Measurements from ENCODE around the gene CHCHD6. TPM values are rescaled to one million over a fixed set of nuclear protein-coding genes. Genes with fewer than 3 reads are reported as not detected.
"Not testable (repeated sequence)": the region's sequence is repeated elsewhere in the genome, so short reads cannot be mapped to it uniquely, and the experiment has no call there.

CHCHD6 gene
- total RNA-seq, 1 experiment from 2014 or later = 21.7 TPM

GRCh38 chr3:126797563-126797962, 93.5 kb downstream of the CHCHD6 start:
- Histone ChIP-seq H3K4me3 (no peak overlapping the region), H3K27me3 (replicated peaks) (no peaks in the 10 kb centered on the region), H3K4me1 (replicated peaks) (peaks cover 8% of the 10 kb centered on the region), H3K27ac (no peak overlapping the region), H3K9me3 (replicated peaks) (peaks cover 3% of the 10 kb centered on the region; the same call in 1 of the 2 replicates), H3K36me3 (no peaks in the 10 kb centered on the region)
- DNase-seq (ENCODE audit: low read depth in 1 of 2, low spot score in 2 of 2) = no peak

DNA sequence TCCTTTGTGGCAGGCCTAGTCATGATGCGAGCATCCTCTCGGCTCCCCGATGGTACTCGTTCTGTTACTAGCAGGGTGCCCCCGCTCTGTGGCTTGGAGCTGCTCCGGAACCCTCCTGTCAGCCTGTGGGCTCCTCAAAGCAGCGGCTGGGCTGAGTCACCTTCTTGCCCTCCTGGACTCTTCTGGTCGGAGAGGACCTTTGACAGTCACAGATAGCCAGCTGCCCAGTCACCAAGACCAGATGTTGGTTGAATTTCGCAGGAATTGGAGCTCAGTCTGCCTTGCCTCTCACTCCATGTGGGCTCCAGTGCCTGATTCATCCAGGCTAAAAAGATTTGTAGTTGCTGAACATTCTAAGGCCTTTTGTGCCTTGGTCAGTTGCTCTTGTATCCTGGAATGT, 94.5 kb downstream of the CHCHD6 start:
- Histone ChIP-seq H3K9me3 (replicated peaks) (no peaks in the 10 kb centered on the region), H3K4me3 (no peak overlapping the region), H3K27ac (no peak overlapping the region), H3K27me3 (replicated peaks) (no peaks in the 10 kb centered on the region), H3K36me3 (no peaks in the 10 kb centered on the region), H3K4me1 (replicated peaks) (peaks cover 8% of the 10 kb centered on the region)
- no peak for DNase-seq (ENCODE audit: low read depth in 1 of 2, low spot score in 2 of 2)

DNA sequence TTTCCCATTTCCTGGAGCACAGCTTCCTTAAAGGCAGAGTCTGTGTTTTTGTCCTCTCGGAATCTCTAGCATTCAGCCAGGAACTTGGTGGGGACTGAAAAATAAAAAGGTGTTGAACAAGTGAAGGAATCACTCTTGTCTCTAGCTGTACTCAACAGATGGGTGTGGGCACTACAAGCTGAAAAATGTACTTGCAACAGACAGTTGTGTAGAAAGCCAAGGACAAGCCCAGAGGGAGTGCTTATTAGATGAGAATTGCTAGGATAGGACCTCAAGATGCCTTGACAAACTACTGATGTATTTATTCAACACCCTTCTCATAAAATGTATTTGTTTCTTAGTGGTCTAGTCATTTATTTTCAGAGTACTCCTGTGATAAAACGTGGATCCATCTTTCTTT, 95.1 kb downstream of the CHCHD6 start:
- no peaks in the 10 kb centered on the region for H3K36me3 ChIP-seq
- H3K27ac ChIP-seq = no peak overlapping the region
- peaks cover 8% of the 10 kb centered on the region for H3K4me1 ChIP-seq (replicated peaks)
- no peaks in the 10 kb centered on the region for H3K9me3 ChIP-seq (replicated peaks)
- no peaks in the 10 kb centered on the region for H3K27me3 ChIP-seq (replicated peaks)
- no peak overlapping the region for H3K4me3 ChIP-seq
- no peak for DNase-seq (ENCODE audit: low read depth in 1 of 2, low spot score in 2 of 2)

DNA sequence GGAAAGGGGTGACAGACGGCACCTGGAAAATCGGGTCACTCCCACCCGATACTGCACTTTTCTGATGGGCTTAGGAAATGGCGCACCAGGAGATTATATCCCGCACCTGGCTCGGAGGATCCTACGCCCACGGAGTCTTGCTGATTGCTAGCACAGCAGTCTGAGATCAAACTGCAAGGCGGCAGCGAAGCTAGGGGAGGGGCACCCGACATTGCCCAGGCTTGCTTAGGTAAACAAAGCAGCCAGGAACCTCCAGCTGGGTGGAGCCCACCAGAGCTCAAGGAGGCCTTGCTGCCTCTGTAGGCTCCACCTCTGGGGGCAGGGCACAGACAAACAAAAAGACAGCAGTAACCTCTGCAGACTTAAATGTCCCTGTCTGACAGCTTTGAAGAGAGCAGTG, 97.3 kb downstream of the CHCHD6 start:
- H3K27ac ChIP-seq; H3K36me3 ChIP-seq; H3K9me3 ChIP-seq (replicated peaks); H3K4me1 ChIP-seq (replicated peaks); DNase-seq (ENCODE audit: low read depth in 1 of 2, low spot score in 2 of 2); H3K27me3 ChIP-seq (replicated peaks); H3K4me3 ChIP-seq: not testable (repeated sequence)

DNA sequence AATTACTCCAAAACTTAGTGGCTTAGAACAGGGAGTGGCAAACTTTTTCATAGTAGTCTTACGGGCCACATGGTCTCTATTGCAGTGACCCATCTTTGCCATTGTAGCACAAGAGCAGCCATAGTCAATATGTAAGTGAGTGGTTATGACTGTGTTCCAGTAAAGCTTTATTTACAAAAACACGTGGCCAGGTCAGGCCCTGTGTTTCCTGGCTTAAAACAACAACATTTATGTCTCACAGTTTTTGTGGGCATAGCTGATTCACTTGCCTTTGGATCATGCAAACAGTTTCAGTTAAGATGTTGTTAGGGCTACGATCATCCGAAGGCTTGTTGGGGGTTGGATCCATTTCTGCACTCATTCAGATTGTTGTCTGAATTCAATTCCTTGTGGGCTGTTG, 103.8 kb downstream of the CHCHD6 start:
- no peaks in the 10 kb centered on the region for H3K9me3 ChIP-seq (replicated peaks)
- H3K4me1 ChIP-seq (replicated peaks) = no peaks in the 10 kb centered on the region
- no peaks in the 10 kb centered on the region for H3K36me3 ChIP-seq
- no peaks in the 10 kb centered on the region for H3K27me3 ChIP-seq (replicated peaks)
- no peak overlapping the region for H3K27ac ChIP-seq
- DNase-seq (ENCODE audit: low read depth in 1 of 2, low spot score in 2 of 2) = no peak
- H3K4me3 ChIP-seq = no peak overlapping the region

DNA sequence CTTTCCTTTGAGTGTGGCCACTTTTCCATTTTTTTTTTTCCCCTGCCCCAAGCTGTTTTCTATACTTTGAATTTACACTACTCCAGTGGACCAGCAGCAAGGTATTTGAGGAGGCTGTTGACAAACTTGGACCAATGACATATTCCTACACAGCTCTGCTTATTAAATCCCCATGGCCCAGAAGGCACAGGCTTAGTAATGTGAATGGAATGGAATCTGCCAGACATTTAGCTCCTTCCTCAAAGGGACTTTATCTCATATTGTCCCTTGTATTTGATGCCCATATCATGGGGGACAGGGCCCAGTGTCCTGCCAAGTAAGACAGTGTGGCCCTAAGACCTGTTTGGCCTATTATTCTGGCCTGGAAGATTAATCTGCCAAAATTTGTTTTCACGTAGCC, 107.5 kb downstream of the CHCHD6 start:
- H3K4me3 ChIP-seq = no peak overlapping the region
- H3K27me3 ChIP-seq (replicated peaks) = no peaks in the 10 kb centered on the region
- H3K4me1 ChIP-seq (replicated peaks) = no peaks in the 10 kb centered on the region
- no peak overlapping the region for H3K27ac ChIP-seq
- H3K9me3 ChIP-seq (replicated peaks) = no peaks in the 10 kb centered on the region
- H3K36me3 ChIP-seq = no peaks in the 10 kb centered on the region
- DNase-seq (ENCODE audit: low read depth in 1 of 2, low spot score in 2 of 2) = no peak

DNA sequence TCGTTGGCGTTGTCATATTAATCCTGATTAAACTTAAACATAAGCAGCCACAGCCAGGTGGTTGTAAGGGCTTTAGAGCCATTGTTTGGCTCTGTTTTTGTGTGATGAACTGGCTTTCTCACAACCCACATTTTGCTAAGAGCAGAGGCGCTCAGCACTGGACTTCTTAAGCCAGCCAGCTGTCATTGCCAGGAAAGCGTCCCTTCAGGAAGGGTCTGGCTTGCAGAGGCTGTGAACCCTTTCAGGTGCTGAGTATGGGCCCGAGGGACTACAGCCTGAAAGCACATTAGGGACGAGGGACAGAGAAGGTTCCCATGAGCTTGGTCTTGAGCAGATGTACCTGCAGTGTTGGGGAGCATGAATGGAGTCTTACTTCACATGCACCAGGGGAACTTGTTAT, 112.3 kb downstream of the CHCHD6 start:
- H3K27ac ChIP-seq = no peak overlapping the region
- no peaks in the 10 kb centered on the region for H3K4me1 ChIP-seq (replicated peaks)
- no peaks in the 10 kb centered on the region for H3K9me3 ChIP-seq (replicated peaks)
- no peak overlapping the region for H3K4me3 ChIP-seq
- H3K27me3 ChIP-seq (replicated peaks) = no peaks in the 10 kb centered on the region
- no peaks in the 10 kb centered on the region for H3K36me3 ChIP-seq
- no peak for DNase-seq (ENCODE audit: low read depth in 1 of 2, low spot score in 2 of 2)

- H3K4me1 ChIP-seq (replicated peaks) = no peaks in the 10 kb centered on the region
- H3K36me3 ChIP-seq = no peaks in the 10 kb centered on the region
- H3K4me3 ChIP-seq = no peak overlapping the region
- no peaks in the 10 kb centered on the region for H3K9me3 ChIP-seq (replicated peaks)
- H3K27ac ChIP-seq = no peak overlapping the region
- no peak for DNase-seq (ENCODE audit: low read depth in 1 of 2, low spot score in 2 of 2)
- H3K27me3 ChIP-seq (replicated peaks) = no peaks in the 10 kb centered on the region
Observed at GRCh38 chr3:126816986-126817777, 113.1 kb downstream of the CHCHD6 start.

- Histone ChIP-seq H3K27me3 (replicated peaks) (no peaks in the 10 kb centered on the region), H3K4me1 (replicated peaks) (no peaks in the 10 kb centered on the region), H3K9me3 (replicated peaks) (no peaks in the 10 kb centered on the region), H3K4me3 (no peak overlapping the region), H3K27ac (no peak overlapping the region), H3K36me3 (no peaks in the 10 kb centered on the region)
- no peak for DNase-seq (ENCODE audit: low read depth in 1 of 2, low spot score in 2 of 2)
Observed at GRCh38 chr3:126817781-126818180, 113.7 kb downstream of the CHCHD6 start.

DNA sequence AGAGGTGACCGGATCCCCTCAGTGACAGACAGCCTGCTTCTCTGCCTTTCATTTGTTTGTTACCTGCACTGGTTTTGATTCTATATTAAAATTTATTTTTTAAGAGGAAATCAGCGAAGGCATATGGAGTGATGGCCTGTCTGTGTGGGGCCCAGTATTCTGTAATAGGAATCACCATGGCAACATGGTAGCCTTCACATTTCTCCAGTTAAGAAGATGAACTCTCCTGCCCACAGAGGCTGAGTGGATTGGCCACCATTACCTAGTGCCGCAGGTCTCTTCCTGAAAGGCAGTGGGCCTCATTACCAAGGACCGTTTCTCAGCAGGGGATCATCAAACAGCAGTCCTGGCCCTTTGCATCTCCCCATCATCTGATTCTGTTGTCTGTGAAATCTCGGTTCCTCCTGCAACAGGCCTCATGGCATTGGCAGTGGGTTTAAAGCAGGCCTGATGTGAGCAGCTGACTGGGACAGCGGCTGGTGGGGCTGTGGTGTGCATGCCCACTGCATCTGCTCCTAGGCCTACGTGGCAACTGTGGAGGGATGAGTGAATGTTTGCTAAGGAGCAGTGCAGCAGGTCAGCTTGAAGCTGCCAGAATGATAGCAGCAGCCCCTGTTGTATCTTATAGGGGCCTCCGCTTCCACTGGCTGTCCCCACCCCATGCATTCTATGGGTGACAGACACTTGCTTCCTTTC, 114.5 kb downstream of the CHCHD6 start:
- H3K27me3 ChIP-seq (replicated peaks) = no peaks in the 10 kb centered on the region
- no peaks in the 10 kb centered on the region for H3K4me1 ChIP-seq (replicated peaks)
- H3K4me3 ChIP-seq = no peak overlapping the region
- DNase-seq (ENCODE audit: low read depth in 1 of 2, low spot score in 2 of 2) = no peak
- H3K36me3 ChIP-seq = no peaks in the 10 kb centered on the region
- no peaks in the 10 kb centered on the region for H3K9me3 ChIP-seq (replicated peaks)
- no peak overlapping the region for H3K27ac ChIP-seq

DNA sequence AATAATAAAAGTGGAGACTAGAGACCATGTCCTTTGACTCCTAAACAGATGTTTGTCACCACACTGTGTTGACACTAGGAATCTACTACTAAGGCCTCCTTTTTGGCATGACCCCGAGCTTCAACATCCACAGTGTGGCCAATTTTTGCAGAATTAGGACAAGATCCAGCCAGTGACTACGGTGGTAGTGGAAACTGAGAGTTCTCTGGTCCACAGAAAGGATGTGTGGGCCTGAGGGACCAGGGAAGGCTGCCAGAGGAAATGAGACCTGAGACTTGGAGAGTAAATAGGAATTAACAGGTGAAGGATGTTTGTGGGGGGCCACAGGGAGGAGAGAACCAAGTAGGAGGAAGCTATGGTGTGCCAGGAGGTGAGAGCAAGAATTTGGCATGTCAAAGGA, 122.7 kb downstream of the CHCHD6 start:
- no peak for DNase-seq (ENCODE audit: low read depth in 1 of 2, low spot score in 2 of 2)
- H3K27ac ChIP-seq = no peak overlapping the region

DNA sequence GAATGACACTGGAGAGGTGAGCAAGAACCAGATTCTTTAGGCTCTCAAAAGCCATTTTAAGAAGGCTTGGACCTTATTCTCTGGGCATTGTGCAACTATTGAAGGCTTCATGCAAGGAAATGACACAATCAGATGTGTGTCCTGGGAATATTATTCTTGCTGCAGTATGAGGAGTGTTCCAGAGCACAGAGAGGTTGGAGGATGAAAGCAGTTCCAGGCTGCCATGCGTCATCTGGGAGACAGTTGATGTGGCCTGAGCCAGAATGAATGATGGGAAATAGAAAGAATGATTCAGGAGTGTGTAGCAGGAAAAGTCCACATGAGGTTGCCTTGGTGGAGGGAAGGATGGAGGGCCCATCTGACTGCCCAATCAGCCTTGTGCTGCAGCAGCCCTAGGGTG, 123.1 kb downstream of the CHCHD6 start:
- no peak overlapping the region for H3K27ac ChIP-seq
- no peaks in the 10 kb centered on the region for H3K4me1 ChIP-seq (replicated peaks)
- no peaks in the 10 kb centered on the region for H3K36me3 ChIP-seq
- DNase-seq (ENCODE audit: low read depth in 1 of 2, low spot score in 2 of 2) = no peak
- H3K4me3 ChIP-seq = no peak overlapping the region
- no peaks in the 10 kb centered on the region for H3K9me3 ChIP-seq (replicated peaks)
- H3K27me3 ChIP-seq (replicated peaks) = no peaks in the 10 kb centered on the region

More for the DNA sequence above, 122.7 kb downstream of the CHCHD6 start:
- Histone ChIP-seq H3K36me3 (no peaks in the 10 kb centered on the region), H3K27me3 (replicated peaks) (no peaks in the 10 kb centered on the region), H3K4me3 (no peak overlapping the region), H3K9me3 (replicated peaks) (no peaks in the 10 kb centered on the region), H3K4me1 (replicated peaks) (no peaks in the 10 kb centered on the region)

- Histone ChIP-seq H3K4me3 (no peak overlapping the region), H3K36me3 (no peaks in the 10 kb centered on the region), H3K4me1 (replicated peaks) (no peaks in the 10 kb centered on the region), H3K27ac (no peak overlapping the region), H3K9me3 (replicated peaks) (no peaks in the 10 kb centered on the region), H3K27me3 (replicated peaks) (no peaks in the 10 kb centered on the region)
- no peak for DNase-seq (ENCODE audit: low read depth in 1 of 2, low spot score in 2 of 2)
Observed at GRCh38 chr3:126828306-126828705, 124.3 kb downstream of the CHCHD6 start.

GRCh38 chr3:126832933-126833332, 128.9 kb downstream of the CHCHD6 start:
- no peak overlapping the region for H3K4me3 ChIP-seq
- no peak overlapping the region for H3K27ac ChIP-seq
- no peaks in the 10 kb centered on the region for H3K36me3 ChIP-seq
- peaks cover 19% of the 10 kb centered on the region for H3K4me1 ChIP-seq (replicated peaks)
- H3K27me3 ChIP-seq (replicated peaks) = no peaks in the 10 kb centered on the region
- no peak for DNase-seq (ENCODE audit: low read depth in 1 of 2, low spot score in 2 of 2)
- H3K9me3 ChIP-seq (replicated peaks) = no peaks in the 10 kb centered on the region

Measured in SJSA1 (cell line).